GM18505 (cell line): ENCODE data around the gene PDE8B.

ENCODE experiments used
- ATAC-seq: cut with Tn5 transposase; IDR thresholded peaks from one replicate; pipeline ENCODE4 v1.9.1; 2021; ENCODE audit not compliant: unreplicated experiment
- POLR2A ChIP-seq: IDR thresholded peaks from 4 replicates; pipeline ENCODE4 v1.6.1; 2011; ENCODE audit warnings: borderline replicate concordance; ENCODE audit not compliant: insufficient read depth, insufficient read length; ENCODE audit errors: extremely low read depth

Gene PDE8B

GRCh38 chr5:77230727-77231470, 20.4 kb downstream of the PDE8B start:
- TF ChIP-seq POLR2A = no peak
- ATAC-seq = no peak

- ATAC-seq = no peak
- no peak for TF ChIP-seq POLR2A
Measured at GRCh38 chr5:77231471-77232138, 21.1 kb downstream of the PDE8B start.

DNA sequence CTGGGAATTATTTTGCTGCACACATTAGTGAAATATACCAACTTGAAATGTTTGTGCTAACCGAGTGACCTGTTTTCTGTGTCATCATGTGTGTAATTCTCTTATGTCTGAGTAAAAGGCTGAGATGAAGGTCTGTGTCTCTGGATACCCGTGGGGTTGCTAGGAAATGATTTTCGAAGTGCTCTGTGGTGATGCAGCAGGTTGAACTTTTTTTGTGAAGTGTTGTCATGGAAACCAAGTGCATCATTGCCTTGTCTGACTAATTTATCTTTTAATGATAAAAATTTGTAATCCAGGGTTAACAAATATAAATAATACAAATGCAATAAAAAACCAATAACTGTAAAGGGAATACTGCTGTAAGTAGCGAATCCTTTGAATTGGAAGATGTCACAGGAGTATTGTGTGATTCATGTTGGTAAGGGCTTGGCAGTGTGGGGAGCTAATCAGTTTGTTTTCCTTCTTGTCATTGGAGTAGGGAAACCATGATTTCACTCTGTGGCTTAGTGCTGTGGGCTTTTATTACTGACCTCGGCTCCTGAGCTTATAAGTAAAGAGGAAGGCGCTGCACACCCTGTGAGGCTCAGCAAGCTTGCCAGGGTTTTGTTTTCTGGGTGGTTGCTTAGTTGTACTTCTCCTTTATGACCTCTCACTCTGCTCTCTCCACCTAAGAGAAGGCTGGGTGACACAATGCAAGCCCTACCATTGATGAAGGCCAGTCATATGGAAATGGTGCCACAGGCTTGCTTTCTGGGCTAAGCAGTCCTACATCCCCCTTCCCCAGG, 22.3 kb downstream of the PDE8B start:
- ATAC-seq = no peak
- no peak for TF ChIP-seq POLR2A

GRCh38 chr5:77235846-77236721, 25.6 kb downstream of the PDE8B start:
- ATAC-seq = no peak
- TF ChIP-seq POLR2A = no peak

DNA sequence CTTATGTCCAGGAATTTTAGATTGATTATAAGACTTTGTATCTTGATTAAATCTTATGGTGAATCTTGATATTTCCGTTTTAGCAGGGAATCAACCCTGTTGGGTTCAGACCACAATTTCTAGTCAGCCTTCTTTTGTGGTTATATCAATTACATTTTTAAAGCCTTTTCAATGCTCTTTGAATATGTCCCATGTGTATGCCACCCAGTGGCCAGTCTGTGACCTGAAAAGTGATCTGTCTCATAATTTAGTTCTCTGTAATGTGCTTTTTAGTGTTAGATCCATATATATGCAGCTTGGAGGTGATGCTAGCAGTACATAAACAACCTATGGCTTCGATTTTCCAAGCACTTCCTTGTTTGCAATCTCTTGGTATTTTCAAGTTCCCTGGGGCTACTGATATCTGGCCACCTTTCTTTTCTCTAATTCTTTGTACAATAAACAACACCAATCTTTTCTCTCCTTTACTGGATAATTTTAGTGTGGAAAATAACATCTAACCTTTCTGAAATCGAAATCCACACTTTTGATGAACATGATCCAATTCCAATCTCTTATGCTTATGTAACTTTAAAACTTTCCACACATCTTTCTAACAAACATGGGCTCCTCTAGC, 28.8 kb downstream of the PDE8B start:
- no peak for ATAC-seq
- TF ChIP-seq POLR2A = no peak

- no peak for ATAC-seq
- TF ChIP-seq POLR2A = no peak
Measured at GRCh38 chr5:77241444-77241843, 31.0 kb downstream of the PDE8B start.

GRCh38 chr5:77249475-77249874, 39.0 kb downstream of the PDE8B start:
- TF ChIP-seq POLR2A = no peak
- no peak for ATAC-seq

DNA sequence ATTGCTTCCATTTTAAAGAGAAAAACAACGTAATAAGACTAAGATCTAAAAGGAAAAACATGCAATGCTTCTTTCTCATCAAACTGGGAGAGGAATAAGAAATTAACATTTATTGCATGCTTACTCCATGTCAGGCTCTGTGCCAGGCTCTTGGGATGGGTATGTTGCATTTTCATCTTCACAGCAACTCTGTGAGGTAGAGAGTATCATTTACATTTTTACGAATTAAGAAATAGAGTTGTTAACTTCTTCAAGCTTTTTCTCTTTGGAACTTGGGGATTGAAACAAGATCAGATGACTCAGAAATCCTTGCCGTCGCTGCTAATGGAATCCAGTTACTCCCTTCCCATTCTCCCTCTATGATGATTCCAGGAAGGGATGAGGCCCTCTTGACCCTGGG, 39.5 kb downstream of the PDE8B start:
- ATAC-seq = no peak
- TF ChIP-seq POLR2A = no peak

DNA sequence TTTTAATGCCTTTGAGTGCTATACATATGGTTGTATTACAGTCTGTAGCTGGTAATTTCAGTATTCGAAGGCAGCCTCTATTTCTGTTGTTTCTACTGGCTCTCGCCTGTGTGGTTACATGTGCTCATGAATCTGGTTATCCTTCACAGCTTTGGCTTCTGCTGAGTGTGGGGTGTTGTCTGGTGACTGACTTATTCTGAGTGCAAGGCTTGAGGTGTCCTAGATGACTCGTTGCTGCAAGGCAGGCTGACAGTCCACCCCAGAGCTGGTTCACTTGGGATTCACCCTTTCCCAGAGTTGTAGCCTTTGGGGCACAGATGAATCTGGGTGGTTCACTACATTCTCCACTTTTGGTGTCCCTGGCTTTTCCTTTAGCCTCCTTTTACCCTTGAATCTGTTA, 41.4 kb downstream of the PDE8B start:
- no peak for ATAC-seq
- no peak for TF ChIP-seq POLR2A

DNA sequence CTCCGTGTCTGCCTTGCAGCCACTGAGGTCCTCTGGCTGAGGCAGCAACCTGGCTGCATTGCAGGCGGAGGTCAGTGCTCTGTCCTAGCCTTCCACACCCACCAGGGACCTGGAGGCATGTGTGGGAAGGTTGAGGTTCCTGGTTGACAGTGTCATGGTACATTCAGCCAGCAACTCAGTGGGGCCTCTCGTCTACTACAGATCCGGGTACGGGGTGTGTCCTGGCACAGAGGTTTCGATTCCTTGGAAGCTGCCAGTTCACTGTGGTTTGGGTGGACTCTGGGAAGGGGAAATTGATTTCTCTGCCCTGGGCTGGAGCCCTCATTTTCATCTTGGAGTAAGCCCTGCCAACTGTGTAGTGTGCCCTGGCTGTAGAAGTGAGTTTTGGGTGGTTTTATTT, 45.1 kb downstream of the PDE8B start:
- no peak for TF ChIP-seq POLR2A
- no peak for ATAC-seq

GRCh38 chr5:77256406-77256805, 45.9 kb downstream of the PDE8B start:
- no peak for TF ChIP-seq POLR2A
- ATAC-seq = no peak

GRCh38 chr5:77258652-77259051, 48.2 kb downstream of the PDE8B start:
- no peak for ATAC-seq
- TF ChIP-seq POLR2A = no peak
